T1000 (cell line): Measurements from ENCODE around the gene CDK3.
A peak's percentile ranks its signal among the peaks of the same experiment; 100 is the strongest.
"Not testable (repeated sequence)": the region's sequence is repeated elsewhere in the genome, so short reads cannot be mapped to it uniquely, and the experiment has no call there.

ENCODE experiments used
- DNase-seq: peaks from one replicate; lab custom pipeline; 2025; ENCODE audit warnings: mixed read lengths; lab: John Stamatoyannopoulos, UW

CDK3 gene

DNA sequence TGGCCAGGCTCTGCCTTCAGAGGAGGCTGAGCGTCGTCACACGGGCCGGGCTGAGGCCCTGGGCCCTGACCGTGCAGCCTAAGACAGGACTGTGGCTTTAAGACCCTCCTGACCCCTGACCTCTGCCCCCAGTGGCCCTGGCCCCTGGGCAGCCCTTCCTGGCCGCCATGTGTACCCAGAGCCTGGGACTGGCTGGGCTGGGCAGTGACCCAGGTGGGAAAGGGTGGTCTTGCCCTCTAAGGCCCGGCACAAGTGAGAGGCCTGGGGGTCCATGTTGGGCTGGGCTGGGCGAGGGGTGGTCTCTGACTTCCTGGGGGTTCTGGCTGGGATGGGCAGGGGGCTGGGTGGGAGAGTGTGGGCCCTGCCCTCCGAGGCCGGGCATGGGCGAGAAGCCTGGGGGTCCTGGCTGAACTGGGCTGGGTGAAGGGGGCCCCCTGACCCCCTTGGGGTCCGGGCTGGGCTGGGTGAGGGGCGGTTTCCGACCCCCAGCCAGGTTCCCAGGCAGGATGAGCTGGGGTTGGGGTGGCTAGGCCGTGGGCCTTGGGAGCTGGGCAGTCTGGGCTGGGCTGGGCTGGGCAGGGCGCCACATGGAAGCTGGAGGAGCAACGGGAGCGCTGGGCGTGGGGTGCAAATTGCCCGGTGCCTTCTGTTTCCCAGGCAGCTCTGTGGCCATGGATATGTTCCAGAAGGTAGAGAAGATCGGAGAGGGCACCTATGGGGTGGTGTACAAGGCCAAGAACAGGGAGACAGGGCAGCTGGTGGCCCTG, at the start of gene CDK3:
TSS of gene CDK3 (plus strand) at position 101 of the 767 bp plus-strand sequence. CDS start at position 672, 571 bp downstream.
- no peak for DNase-seq

DNA sequence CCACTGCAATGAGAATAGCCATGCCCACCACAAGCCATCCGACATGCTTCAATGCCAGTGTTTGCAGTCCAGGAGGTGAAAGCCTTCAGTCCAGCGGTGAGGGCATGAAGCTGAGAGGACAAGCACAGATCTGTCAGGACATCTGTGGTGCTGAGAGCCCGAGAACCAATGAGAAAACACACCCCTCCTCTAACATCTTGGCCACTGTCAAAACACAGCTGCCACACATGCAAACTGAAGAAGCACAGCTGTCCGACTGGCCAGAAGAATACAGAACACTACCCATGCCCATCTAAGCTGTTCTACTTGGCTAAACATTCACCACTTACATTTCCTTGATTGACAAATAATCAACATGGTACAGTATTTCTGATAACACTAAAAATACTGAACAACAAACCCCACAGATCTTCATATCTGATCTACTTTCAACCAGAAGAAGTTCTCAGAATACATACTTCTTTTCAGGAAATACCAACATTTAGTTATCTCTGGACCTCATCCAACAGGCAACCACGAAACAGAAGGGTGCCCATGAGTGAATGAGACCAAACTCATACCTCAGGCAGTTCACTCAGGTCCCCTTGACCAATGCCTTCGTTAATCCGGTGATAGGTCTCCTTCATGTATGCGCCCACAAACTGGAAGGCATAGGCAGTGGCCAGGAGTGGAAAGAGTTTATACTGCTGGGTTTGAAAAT, 49.6 kb upstream of the CDK3 start:
- DNase-seq = no peak

DNA sequence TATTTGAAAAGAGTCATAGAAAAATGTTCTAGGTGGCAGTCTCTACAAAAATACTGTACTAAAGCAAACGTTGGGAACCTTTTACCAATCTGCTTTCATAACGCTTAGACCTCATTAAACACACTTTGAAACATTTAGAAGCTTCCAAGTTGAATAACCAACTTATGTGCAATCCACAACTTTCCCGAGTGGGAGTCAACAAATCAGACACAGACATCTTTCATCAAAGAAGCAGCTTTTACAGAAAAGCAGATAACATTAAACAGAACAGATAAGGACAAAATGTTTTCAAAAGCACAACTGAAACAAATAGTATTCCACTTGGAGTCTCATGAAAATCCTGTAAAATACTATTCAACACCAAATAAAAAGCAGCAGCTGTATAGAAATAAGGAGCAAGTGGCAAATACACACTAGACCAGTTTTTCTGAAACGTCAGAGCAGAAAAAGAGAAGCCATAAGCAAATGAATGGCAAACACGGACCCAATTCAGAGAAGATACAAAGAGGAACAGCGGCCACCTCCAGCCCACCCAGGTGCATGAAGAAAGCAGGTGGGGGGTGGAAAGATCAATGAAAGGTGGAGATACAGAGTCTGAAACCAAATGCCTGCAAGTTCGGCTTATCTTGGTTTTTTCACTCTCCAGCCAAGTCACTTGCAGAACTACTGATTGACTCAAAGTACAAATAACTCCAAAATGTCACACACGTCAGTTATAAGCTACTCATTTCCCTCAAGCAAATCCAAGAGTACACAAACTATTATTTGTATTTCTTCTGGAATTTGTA, 41.4 kb upstream of the CDK3 start:
- DNase-seq = no peak

DNA sequence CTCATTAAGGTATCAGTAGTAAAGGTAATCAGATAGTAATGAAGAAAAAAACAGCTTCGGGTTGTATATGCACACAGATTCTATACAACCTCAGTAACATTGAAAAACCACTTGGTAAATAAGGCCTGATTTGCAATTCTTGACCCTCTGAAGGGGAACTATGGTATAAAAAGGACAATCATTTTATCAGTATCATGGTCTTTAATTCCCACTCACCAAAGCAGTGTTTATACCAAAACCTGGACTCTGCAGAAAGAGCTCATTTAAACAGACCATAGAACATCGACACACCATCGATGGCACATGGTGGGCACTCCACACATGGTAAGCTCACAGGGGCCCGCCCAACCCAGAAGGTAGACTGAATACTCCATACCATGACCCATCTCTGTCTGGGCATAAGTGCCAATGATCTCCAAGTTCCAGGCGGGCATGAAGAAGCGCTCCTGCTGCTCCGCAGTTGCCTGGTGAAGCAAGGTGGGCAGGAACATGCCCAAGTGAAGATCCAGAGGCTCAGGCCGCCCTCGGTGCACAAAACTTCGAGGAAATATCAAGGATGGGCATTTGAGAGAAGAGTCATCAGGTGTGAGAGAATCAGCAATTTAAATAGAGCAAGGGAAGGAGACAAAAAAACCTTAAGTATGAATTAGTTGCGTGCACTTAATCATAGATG, 40.7 kb upstream of the CDK3 start:
- no peak for DNase-seq

DNA sequence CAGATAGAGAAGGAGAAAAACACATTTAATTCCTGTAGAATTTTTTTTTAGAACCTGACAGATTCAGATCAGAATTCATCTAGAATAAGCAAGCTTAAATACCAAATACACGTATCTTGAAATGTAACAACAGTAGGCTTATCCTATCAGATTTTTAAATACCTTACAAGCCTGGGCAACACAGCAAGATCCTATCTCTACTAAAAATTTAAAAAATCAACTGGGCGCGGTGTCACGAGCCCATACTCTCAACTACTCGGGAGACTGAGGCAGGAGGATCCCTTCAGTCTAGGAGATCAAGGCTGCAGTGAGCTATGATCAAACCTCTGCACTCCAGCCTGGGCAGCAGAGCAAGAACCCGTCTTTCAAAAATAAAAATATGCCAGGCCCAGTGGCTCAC, 35.2 kb upstream of the CDK3 start:
- DNase-seq = no peak

DNA sequence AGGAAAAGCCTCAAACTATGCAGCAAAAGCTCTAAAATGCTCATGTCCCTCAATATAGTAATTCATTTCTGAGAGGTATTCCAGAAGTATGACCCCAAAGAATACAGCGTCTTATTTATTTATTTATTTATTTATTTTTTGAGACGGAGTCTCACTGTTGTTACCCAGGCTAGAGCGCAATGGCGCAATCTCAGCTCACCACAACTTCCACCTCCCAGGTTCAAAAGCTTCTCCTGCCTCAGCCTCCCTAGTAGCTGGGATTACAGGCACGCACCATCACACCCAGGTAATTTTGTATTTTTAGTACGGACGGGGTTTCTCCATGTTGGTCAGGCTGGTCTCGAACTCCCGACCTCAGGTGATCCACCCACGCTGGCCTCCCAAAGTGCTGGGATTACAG, 31.6 kb upstream of the CDK3 start:
- not testable (repeated sequence) for DNase-seq

DNA sequence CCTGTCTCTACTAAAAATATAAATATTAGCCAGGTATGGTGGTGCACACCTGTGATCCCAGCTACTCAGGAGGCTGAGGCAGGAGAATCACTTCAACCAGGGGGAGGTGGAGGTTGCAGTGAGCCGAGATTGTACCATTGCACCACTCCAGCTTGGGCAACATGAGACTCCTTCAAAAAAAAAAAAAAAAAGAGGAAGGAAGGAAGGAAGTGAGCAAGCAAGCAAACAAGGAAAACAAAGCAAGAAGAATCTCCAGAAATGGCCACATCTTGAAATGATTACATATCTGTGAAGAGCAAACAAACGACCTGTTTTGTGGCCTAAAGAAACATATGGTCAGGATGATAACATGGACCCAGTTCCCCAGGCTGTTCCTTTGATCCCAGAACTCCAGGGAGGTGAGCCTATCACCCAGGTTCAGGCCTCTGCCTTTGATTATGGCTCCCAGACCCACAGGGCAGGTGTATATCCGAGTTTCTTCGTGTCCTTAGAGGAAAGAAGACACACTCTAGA, 30.6 kb upstream of the CDK3 start:
- DNase-seq = no peak

DNA sequence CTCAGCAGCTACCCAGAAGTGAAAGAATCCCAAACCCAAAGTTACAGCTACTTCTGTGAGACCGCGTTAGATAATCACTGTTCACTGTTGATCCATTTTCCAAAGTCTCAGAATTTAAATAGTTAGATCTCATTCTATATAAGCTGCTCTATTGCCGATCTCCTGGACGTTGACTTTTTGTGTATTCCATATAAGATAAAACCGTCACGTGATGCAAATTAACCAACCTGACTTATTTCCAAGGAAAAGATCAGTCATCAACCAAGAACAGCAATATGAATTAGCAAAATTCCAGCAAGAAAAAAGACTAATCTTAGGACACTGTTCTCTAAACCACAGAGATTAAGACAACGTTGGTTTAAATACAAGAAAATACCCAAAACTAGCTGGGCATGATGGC, 30.0 kb upstream of the CDK3 start:
- DNase-seq = no peak

DNA sequence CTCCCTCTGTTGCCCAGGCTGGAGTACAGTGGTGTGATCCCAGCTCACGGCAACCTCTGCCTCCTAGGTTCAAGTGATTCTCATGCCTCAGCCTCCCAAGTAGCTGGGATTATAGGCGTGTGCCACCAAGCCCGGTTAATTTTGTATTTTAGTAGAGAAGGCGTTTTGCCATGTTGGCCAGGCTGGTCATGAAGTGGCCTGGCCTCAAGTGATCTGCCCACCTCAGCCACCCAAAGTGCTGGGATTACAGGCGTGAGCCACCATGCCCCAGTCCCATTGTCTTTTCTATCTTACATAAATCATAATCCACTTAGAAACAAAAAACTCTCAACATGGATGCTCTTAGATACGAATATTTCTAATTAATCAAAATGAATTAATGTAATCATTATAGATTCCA, 25.5 kb upstream of the CDK3 start:
- not testable (repeated sequence) for DNase-seq

DNA sequence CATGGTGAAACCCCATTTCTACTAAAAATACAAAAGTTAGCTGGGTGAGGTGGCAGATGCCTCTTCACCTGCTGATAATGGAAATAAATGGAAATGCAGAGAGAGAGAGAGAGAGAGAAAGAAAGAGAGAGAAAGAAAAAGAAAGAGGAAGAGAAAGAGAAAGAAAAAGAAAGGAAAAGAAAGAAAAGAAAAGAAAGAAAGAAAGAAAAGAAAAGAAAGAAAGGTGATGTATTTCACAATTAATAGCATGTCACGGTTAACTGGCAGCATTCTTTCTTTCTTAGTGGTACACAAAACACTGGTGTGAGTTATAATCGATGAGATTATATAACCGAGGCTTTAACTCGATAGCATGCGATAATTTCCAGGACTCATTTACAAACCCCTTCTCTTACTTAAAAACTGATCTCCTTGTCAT, 24.9 kb upstream of the CDK3 start:
- DNase-seq = no peak

DNA sequence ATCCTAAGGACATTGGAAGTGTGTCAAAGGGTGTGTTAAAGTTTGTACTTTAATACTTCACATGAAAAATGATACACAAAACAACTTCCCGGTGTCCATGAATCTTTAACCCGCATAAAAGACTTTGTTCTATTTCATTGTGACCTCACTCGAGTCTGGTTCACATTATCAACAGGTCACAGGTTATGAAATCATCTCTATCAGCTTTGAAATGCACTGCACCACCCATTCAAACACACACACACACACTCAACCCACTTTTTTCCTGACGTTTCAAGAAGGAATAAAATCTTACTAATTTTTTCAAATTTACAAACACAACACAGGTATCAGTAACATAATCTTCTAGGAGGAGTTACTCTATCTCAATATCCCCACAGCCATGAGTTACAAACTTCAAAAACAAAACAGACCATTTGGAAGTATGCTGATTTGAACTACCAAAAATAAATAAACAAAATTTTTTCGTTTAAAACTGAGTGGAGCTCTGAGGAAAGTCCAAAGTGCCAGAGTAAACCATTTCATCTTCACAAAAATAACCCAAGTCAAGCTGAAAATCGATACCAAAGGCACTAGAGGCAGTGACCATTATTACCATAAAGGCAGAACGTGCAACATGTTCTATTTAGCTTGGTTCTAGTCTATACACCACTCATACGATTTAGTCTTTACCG, 24.3 kb upstream of the CDK3 start:
- no peak for DNase-seq

GRCh38 chr17:75978938-75979704, 21.5 kb upstream of the CDK3 start, which contains the start of the genes ACOX1 and TEN1:
Gene ACOX1 (minus strand): TSS chr17:75979166. CDS start chr17:75979073, 93 bp downstream.
Gene TEN1 (plus strand): TSS chr17:75979240. CDS start chr17:75986193, 6,953 bp downstream.
- peak; percentile 92 for DNase-seq

GRCh38 chr17:75979705-75980187, 20.9 kb upstream of the CDK3 start:
- DNase-seq = no peak

DNA sequence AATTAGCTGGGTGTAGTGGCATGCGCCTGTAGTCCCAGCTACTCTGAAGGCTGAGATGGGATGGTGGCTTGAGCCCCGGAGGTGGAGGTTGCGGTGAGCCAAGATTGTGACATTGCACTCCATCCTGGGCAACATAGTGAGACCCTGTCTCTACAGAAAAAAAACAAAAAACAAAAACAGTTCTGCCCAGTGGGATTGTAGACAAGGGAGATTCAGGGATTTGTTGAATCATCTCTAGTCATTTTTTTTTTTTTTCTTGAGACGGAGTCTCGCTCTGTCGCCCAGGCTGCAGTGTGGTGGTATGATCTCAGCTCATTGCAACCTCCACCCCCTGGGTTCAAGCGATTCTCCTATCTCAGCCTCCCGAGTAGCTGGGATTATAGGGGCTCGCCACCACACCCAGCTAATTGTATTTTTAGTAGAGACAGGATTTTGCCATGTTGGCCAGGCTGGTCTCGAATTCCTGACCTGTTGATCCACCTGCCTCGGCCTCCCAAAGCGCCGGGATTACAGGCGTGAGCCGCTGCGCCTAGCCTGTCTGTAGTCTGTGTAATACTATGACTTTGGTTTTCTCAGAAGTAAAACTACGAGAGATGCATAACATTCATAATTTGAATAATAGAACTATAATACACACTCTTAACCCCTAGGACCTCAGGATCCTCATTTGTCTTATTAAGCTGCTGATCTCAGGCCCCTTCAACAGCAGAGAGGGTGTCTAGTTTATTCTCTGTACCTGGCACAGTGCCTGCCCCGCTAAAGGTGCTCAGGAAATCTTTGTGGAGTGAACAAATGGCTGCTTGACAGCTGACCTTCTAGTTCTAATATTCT, 20.3 kb upstream of the CDK3 start:
- DNase-seq = no peak

DNA sequence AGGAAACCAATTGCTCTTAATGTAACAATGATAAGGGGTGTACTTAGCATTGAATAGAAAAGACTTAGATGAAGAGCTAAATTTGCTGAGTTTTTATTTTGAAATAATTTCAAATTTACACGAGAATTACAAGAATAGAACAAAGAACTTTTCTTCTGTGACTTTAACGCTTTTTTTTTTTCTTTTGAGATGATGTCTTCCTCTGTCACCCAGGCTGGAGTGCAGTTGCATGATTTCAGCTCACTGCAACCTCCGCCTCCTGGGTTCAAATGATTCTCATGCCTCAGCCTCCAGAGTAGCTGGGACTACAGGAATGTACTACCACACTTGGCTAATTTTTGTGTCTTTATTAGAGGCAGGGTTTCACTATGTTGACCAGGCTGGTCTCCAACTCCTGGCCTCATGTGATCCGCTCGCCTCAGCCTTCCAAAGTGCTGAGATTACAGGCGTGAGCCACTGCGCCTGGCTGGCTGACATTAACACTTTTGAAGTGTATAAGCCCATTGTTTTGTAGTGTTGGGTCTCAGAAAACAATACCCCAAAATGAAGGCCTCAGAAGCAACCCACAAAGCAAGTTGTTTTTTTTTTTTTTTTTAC, 19.5 kb upstream of the CDK3 start:
- no peak for DNase-seq

- DNase-seq = no peak
Measured at GRCh38 chr17:75983501-75984181, 17.0 kb upstream of the CDK3 start.

DNA sequence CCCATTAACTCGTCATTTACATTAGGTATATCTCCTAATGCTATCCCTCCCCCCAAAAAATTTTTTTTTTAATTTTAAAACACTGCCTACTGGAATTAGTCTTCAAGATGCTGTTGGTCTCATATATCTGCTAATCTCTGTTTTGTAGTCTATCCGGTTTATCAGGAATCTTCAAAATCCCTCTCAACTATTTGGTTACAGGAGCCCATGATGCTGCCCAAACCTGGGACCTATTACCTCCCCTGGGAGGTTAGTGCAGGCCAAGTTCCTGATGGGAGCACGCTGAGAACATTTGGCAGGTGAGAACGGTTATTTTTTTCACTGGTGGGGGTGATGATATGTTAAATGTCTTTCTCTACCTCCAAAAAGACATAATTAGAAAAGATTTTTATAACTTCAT, 14.7 kb upstream of the CDK3 start:
- no peak for DNase-seq

DNA sequence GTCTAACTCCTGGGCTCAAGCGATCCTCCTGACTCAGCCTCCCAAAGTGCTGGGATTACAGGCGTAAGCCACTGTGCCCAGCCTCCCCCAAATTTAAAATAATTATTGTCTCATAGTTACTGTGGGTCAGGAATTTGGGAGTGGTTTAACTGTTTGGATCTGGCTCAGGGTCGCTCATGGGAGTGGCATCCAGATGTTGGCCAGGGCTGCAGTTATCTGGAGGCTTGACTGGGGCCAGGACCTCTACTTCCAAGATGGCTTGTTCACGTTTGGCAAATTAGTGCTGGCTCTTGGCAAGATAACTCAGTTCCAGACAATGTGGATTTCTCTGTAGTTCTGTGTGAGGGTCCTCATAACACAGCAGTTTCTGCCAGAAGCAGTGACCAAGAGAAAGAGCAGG, 13.6 kb upstream of the CDK3 start:
- DNase-seq = no peak
